Keratinocyte (primary cell): ENCODE data around the gene CNGA1. TPM values are rescaled to one million over a fixed set of nuclear protein-coding genes. Genes with fewer than 3 reads are reported as not detected.
"Not testable (repeated sequence)": the region's sequence is repeated elsewhere in the genome, so short reads cannot be mapped to it uniquely, and the experiment has no call there.

ENCODE experiments used
- DNase-seq: peaks from one replicate; pipeline ENCODE4 v3.0.0-alpha.2; 2011; ENCODE audit warnings: low read depth, missing footprints, low spot score
- FAIRE-seq: peaks from 2 replicates; lab custom pipeline; 2011; peaks lifted over from hg19 to GRCh38; lab: Jason Lieb, UNC
- H2AFZ ChIP-seq: 2 replicates; pipeline ENCODE4 v1.6.0; 2012; ENCODE audit warnings: low read length, control low read depth, inconsistent platforms; ENCODE audit not compliant: control insufficient read depth
- H3K27ac ChIP-seq: 2 replicates; pipeline ENCODE4 v1.5.1; 2011; ENCODE audit warnings: low read length; ENCODE audit not compliant: control insufficient read depth, insufficient read depth
- H3K27me3 ChIP-seq: 3 replicates; pipeline ENCODE4 v1.6.0; 2011; ENCODE audit warnings: low read length; ENCODE audit not compliant: control insufficient read depth, insufficient read depth; ENCODE audit errors: extremely low read depth
- H3K36me3 ChIP-seq, 2 experiments: 2 replicates in 1 of 2; 3 replicates in 1 of 2; pipeline ENCODE4 v1.5.1; 2011; ENCODE audit warnings: low read length in 2 of 2, mild to moderate bottlenecking in 1 of 2; ENCODE audit not compliant: control insufficient read depth in 2 of 2, insufficient read depth in 2 of 2; ENCODE audit errors: extremely low read depth in 1 of 2
- H3K4me1 ChIP-seq: 3 replicates; pipeline ENCODE4 v1.5.1; 2011; ENCODE audit warnings: low read length; ENCODE audit not compliant: control insufficient read depth, insufficient read depth; ENCODE audit errors: extremely low read depth
- H3K4me2 ChIP-seq: 3 replicates; pipeline ENCODE4 v1.6.0; 2011; ENCODE audit warnings: low read depth, low read length; ENCODE audit not compliant: control insufficient read depth, insufficient read depth; ENCODE audit errors: extremely low read depth
- H3K4me3 ChIP-seq, 3 experiments: fragments of 200-600 bp in 1 of 3; sonication (generic) in 1 of 3; 2 replicates in 2 of 3; 3 replicates in 1 of 3; pipeline ENCODE4 v1.5.1; 2011 to 2016; ENCODE audit warnings: low read length in 3 of 3, mild to moderate bottlenecking in 3 of 3, control low read depth in 2 of 3, inconsistent platforms in 1 of 3, low read depth in 1 of 3, mixed read lengths in 1 of 3, mixed run types in 1 of 3, moderate library complexity in 1 of 3; ENCODE audit not compliant: control insufficient read depth in 2 of 3, insufficient read depth in 2 of 3; ENCODE audit errors: extremely low read depth in 1 of 3
- H3K79me2 ChIP-seq: 2 replicates; pipeline ENCODE4 v1.6.0; 2012; ENCODE audit warnings: low read length; ENCODE audit not compliant: control insufficient read depth, insufficient read depth
- H3K9ac ChIP-seq: 3 replicates; pipeline ENCODE4 v1.6.0; 2011; ENCODE audit warnings: low read length; ENCODE audit not compliant: control insufficient read depth, insufficient read depth; ENCODE audit errors: extremely low read depth
- H3K9me1 ChIP-seq: 3 replicates; pipeline ENCODE4 v1.6.0; 2011; ENCODE audit warnings: low read length; ENCODE audit not compliant: control insufficient read depth, insufficient read depth; ENCODE audit errors: extremely low read depth
- H3K9me3 ChIP-seq: 2 replicates; pipeline ENCODE4 v1.5.1; 2012; ENCODE audit warnings: low read depth, low read length; ENCODE audit not compliant: control insufficient read depth
- H4K20me1 ChIP-seq: 3 replicates; pipeline ENCODE4 v1.6.0; 2011; ENCODE audit warnings: low read length; ENCODE audit not compliant: control insufficient read depth, insufficient read depth; ENCODE audit errors: extremely low read depth
- CTCF ChIP-seq, 3 experiments: IDR thresholded peaks in 1 of 3; conservative IDR thresholded peaks in 1 of 3; optimal IDR thresholded peaks in 1 of 3; 2 replicates in 2 of 3; 3 replicates in 1 of 3; pipeline versions ENCODE3 to v1.5.1; 2011; ENCODE audit warnings: low read length in 3 of 3, mild to moderate bottlenecking in 3 of 3, moderate library complexity in 2 of 3, control low read depth in 1 of 3, inconsistent platforms in 1 of 3; ENCODE audit not compliant: insufficient read depth in 2 of 3; ENCODE audit errors: extremely low read depth in 1 of 3
- EZH2 ChIP-seq: IDR thresholded peaks from one replicate; pipeline ENCODE4 v1.6.1; 2012; ENCODE audit warnings: inconsistent platforms, mild to moderate bottlenecking, low read length, moderate library complexity
- dilution Hi-C: fragments of 300-500 bp; cut with MboI; formaldehyde crosslinking; loops from one replicate; pipeline ENCODE4 v1.7.0; 2020; ENCODE audit warnings: low sequenced_read_pairs; ENCODE audit not compliant: extremely low pct_ligation_motif_present
- polyA plus RNA-seq, 5 experiments: library from polyadenylated mRNA; depleted of rRNA in 3 of 5; stranded (reverse) in 3 of 5; stranded (forward) in 1 of 5; unstranded in 1 of 5; fragments of >200 nt; gene quantifications; 1 replicate in 1 of 5; 2 replicates in 3 of 5; 3 replicates in 1 of 5; pipeline versions ENCODE4 v1.2.1 to v1.2.3, GENCODE V29; 2011 to 2012; ENCODE audit warnings: missing spikeins in 2 of 5, low read depth in 1 of 5, low replicate concordance in 1 of 5

Gene CNGA1
- polyA plus RNA-seq, 1 donor (not counting 4 experiments of a cell fraction or from before 2014, with no cell fraction given) = 0.58 TPM

DNA sequence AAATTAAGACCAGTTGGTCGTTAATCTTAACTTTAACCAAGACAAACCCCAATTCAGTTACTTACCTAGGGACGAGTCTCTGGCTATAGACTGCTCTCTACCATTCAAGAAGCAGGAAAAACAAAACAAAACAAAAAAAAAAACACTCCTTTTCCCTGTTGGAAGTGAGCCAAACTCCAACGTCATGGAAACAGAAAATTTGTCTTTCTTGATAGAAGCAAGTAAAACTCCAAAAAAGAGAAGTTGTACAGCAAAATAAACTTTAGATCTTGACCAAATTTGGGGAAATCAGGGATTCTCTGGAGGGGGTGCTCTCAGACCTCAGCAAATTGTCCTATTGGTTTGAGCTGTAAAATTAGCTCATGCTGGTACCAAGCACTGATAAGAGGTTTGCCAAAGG lies 3.7 kb downstream of the CNGA1 start:
- TF ChIP-seq CTCF (optimal IDR thresholded peaks at IDR 0.05 in 1 of 3, IDR thresholded peaks at IDR 0.05 in 1 of 3, conservative IDR thresholded peaks at IDR 0.05 in 1 of 3; ENCODE audit: extremely low read depth in 1 of 3, insufficient read depth in 2 of 3, low read length in 3 of 3) = no peak
- no peak for TF ChIP-seq EZH2
- Histone ChIP-seq H3K4me1 (peaks cover 14% of the 10 kb centered on the region), H3K27ac (no peak overlapping the region), H3K9me3 (no peaks in the 10 kb centered on the region), H4K20me1 (no peaks in the 10 kb centered on the region), H3K79me2 (peaks cover 2% of the 10 kb centered on the region), H3K36me3 (no peaks in the 10 kb centered on the region), H3K27me3 (no peaks in the 10 kb centered on the region), H3K9ac (no peak overlapping the region), H3K9me1 (no peaks in the 10 kb centered on the region), H2AFZ (no peak overlapping the region), H3K4me2 (no peak overlapping the region), H3K4me3 (no peak overlapping the region)
- dilution Hi-C loops = no loop called here
- DNase-seq (no peak), FAIRE-seq (no peak)

- TF ChIP-seq EZH2 (no peak), CTCF (optimal IDR thresholded peaks at IDR 0.05 in 1 of 3, IDR thresholded peaks at IDR 0.05 in 1 of 3, conservative IDR thresholded peaks at IDR 0.05 in 1 of 3; ENCODE audit: extremely low read depth in 1 of 3, insufficient read depth in 2 of 3, low read length in 3 of 3) (no peak)
- H3K9me1 ChIP-seq = no peaks in the 10 kb centered on the region
- no peak for FAIRE-seq
These were observed 4.8 kb downstream of the CNGA1 start for GRCh38 chr4:48011722-48012121.

DNA sequence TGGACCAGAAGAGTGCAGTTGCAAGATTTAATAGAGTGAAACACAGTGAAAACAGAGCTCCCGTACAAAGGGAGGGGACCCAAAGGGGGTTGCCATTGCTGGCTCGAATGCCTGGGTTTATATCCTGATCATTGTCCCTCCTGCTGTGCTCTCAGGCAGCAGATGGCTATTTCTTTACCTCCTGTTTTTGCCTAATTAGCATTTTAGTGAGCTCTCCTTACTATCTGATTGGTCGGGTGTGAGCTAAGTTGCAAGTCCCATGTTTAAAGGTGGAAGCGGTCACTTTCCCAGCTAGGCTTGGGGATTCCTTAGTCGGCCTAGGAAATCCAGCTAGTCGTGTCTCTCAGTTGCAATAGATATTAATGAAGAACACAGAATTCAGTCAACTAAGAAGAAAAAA lies 5.6 kb downstream of the CNGA1 start:
- H3K9me3 ChIP-seq, H3K79me2 ChIP-seq, H3K36me3 ChIP-seq, H2AFZ ChIP-seq, H4K20me1 ChIP-seq, H3K27me3 ChIP-seq, H3K4me1 ChIP-seq, dilution Hi-C loops, H3K27ac ChIP-seq, FAIRE-seq, H3K4me2 ChIP-seq, H3K9me1 ChIP-seq, H3K4me3 ChIP-seq, DNase-seq, H3K9ac ChIP-seq: not testable (repeated sequence)

More at GRCh38 chr4:48011722-48012121, 4.8 kb downstream of the CNGA1 start:
- Histone ChIP-seq H3K9ac (no peak overlapping the region), H4K20me1 (no peaks in the 10 kb centered on the region), H3K27ac (no peak overlapping the region), H3K4me1 (peaks cover 10% of the 10 kb centered on the region), H2AFZ (no peak overlapping the region), H3K27me3 (no peaks in the 10 kb centered on the region), H3K4me3 (no peak overlapping the region), H3K4me2 (no peak overlapping the region), H3K36me3 (no peaks in the 10 kb centered on the region), H3K79me2 (no peaks in the 10 kb centered on the region), H3K9me3 (peaks cover 2% of the 10 kb centered on the region)
- no peak for DNase-seq
- dilution Hi-C loops = no loop called here
